ENCODE data around the gene FTSJ1. TPM values are rescaled to one million over a fixed set of nuclear protein-coding genes. Genes with fewer than 3 reads are reported as not detected.

Gene FTSJ1
- total and polyA plus RNA-seq, 2 of the 4 experiments (the other 2 are of a cell fraction) = 50.8 to 59.9 TPM

- Histone ChIP-seq H3K4me2 (ENCODE audit: low read depth, low read length) (no peak overlapping the region), H3K14ac (replicated peaks; ENCODE audit: low read depth, low read length) (peak overlapping the region; percentile 44; the same call in 1 of the 2 replicates), H3K79me1 (ENCODE audit: low read depth in 1 of 2, low read length in 2 of 2) (no peaks in the 10 kb centered on the region), H3K18ac (ENCODE audit: low read depth, low read length) (no peak overlapping the region), H2BK20ac (ENCODE audit: low read depth, low read length) (peak overlapping the region; percentile 57; the same call in 1 of the 2 replicates), H3K4ac (ENCODE audit: low read depth, low read length) (peak overlapping the region; percentile 78), H3K23ac (ENCODE audit: low read depth, low read length) (no peak overlapping the region), H3K4me1 (ENCODE audit: control insufficient read depth, insufficient read depth, low read length) (peaks cover 5% of the 10 kb centered on the region), H2BK5ac (ENCODE audit: low read depth, low read length, poor library complexity, severe bottlenecking) (no peak overlapping the region), H4K8ac (ENCODE audit: low read depth in 2 of 2, low read length in 2 of 2) (peak overlapping the region; percentile 31 to 54; a peak in 2 of 4 replicates), H3K27me3 (ENCODE audit: control insufficient read depth, insufficient read depth, low read length) (no peaks in the 10 kb centered on the region), H3K36me3 (ENCODE audit: control insufficient read depth, insufficient read depth, low read length) (peaks cover 3% of the 10 kb centered on the region; the same call in 1 of the 2 replicates), H4K5ac (ENCODE audit: low read depth, low read length) (no peak overlapping the region), H2AFZ (replicated peaks; ENCODE audit: low read length, poor library complexity) (peak overlapping the region; percentile 68), H3K9me3 (ENCODE audit: control insufficient read depth, insufficient read depth, low read length) (no peaks in the 10 kb centered on the region; the same call in 1 of the 2 replicates), H3K27ac (ENCODE audit: insufficient read depth, low read length) (no peak overlapping the region), H2BK15ac (ENCODE audit: low read depth, low read length) (peak overlapping the region; percentile 91; the same call in 1 of the 3 replicates), H2BK120ac (ENCODE audit: low read depth, low read length) (peak overlapping the region; percentile 73), H4K91ac (ENCODE audit: insufficient read depth, low read depth, low read length) (peak overlapping the region; percentile 23; the same call in 1 of the 2 replicates), H3K9me1 (ENCODE audit: insufficient read depth, low read length) (peaks cover 13% of the 10 kb centered on the region), H4K20me1 (ENCODE audit: insufficient read depth, low read length) (no peaks in the 10 kb centered on the region), H2AK5ac (ENCODE audit: low read depth, low read length) (peak overlapping the region; percentile 44), H3K56ac (ENCODE audit: extremely low read depth, insufficient read depth, low read length) (no peak overlapping the region), H2AK9ac (replicated peaks; ENCODE audit: low read depth, low read length, poor library complexity) (peak overlapping the region; percentile 83), H3K4me3 (ENCODE audit: insufficient read depth, low read depth, low read length) (no peak overlapping the region), H3K9ac (ENCODE audit: low read depth, low read length) (no peak overlapping the region)
- intact Hi-C loops (cut with micrococcal nuclease) = loop anchor here (5.0 kb wide), 2 partner anchors 465 to 655 kb away; partner anchors contain the start of gene ZNF81
- WGBS, 2 experiments (ENCODE audit: extremely low coverage in 2 of 2, insufficient read length in 1 of 2) = 79% methylated on average over 7 of the region's 9 CpGs; no CpG with 5 or more reads in 1 of the 2 experiments
- dilution Hi-C loops (cut with HindIII; ENCODE audit: low sequenced_read_pairs, unreplicated experiment) = no loop called here
- in situ Hi-C loops (cut with MboI; ENCODE audit: low sequenced_read_pairs) = loop anchor here (10.0 kb wide), 1 partner anchor 407 kb away; no protein-coding TSS in a partner anchor
- ATAC-seq (ENCODE audit: low read depth) = no peak
- ChIA-PET POLR2A (ENCODE audit: unreplicated experiment) (no interaction called here), CTCF (no interaction called here)
- TF ChIP-seq BHLHE40 (IDR thresholded peaks at IDR 0.05; ENCODE audit: low read depth, low read length) (no peak), NFE2L2 (IDR thresholded peaks at IDR 0.05; ENCODE audit: low read depth, low read length) (no peak), SMC3 (IDR thresholded peaks at IDR 0.05; ENCODE audit: low read depth, low read length) (no peak), RFX5 (IDR thresholded peaks at IDR 0.05; ENCODE audit: low read depth, low read length) (no peak), FOS (IDR thresholded peaks at IDR 0.05; ENCODE audit: low read depth, low read length) (no peak), MAFK (IDR thresholded peaks at IDR 0.05; ENCODE audit: low read depth, low read length) (no peak), MAZ (IDR thresholded peaks at IDR 0.05; ENCODE audit: borderline replicate concordance, low read depth, low read length) (no peak), MXI1 (IDR thresholded peaks at IDR 0.05; ENCODE audit: borderline replicate concordance, low read depth, low read length) (no peak), CEBPB (IDR thresholded peaks at IDR 0.05; ENCODE audit: low read depth, low read length) (no peak), POLR2A (IDR thresholded peaks at IDR 0.05; ENCODE audit: low read depth, low read length) (no peak), RAD21 (IDR thresholded peaks at IDR 0.05; ENCODE audit: low read length) (no peak), ELK1 (IDR thresholded peaks at IDR 0.05; ENCODE audit: borderline replicate concordance, low read depth, low read length) (no peak)
- DNase-seq = no peak
- no TSS peak for BruUV-seq (replicated peaks)
Measured at GRCh38 chrX:48491809-48492208, 15.8 kb downstream of the FTSJ1 start.
